ENCODE results near the gene SYT2. TPM values are rescaled to one million over a fixed set of nuclear protein-coding genes. Genes with fewer than 3 reads are reported as not detected.

Gene SYT2
- total RNA-seq, 1 donor from 2014 or later = not detected

GRCh38 chr1:202580619-202581018 lies 129.6 kb downstream of the SYT2 start:
- intact Hi-C loops (cut with micrococcal nuclease) = no loop called here
- CTCF ChIA-PET = interaction anchor here (1.6 kb wide), 1 partner anchor 79 kb away, joined by 4 read pairs; no protein-coding TSS in a partner anchor
- no peaks in the 10 kb centered on the region for H3K9me3 Mint-ChIP-seq
- peaks cover 27% of the 10 kb centered on the region for H3K36me3 Mint-ChIP-seq (ENCODE audit: low read depth)
- no peaks in the 10 kb centered on the region for H3K27me3 Mint-ChIP-seq
- no peak for TF ChIP-seq CTCF (IDR thresholded peaks at IDR 0.05)
- DNase-seq = no peak
- no peak overlapping the region for H3K4me3 Mint-ChIP-seq
- H3K4me1 Mint-ChIP-seq = no peaks in the 10 kb centered on the region
- H3K27ac Mint-ChIP-seq = no peak overlapping the region
- no peak for ATAC-seq (ENCODE audit: low read depth)
- POLR2A ChIA-PET = no interaction called here

GRCh38 chr1:202579806-202580205 lies 130.4 kb downstream of the SYT2 start:
- ChIA-PET CTCF (interaction anchor here (1.6 kb wide), 1 partner anchor 78 kb away, joined by 4 read pairs; no protein-coding TSS in a partner anchor), POLR2A (no interaction called here)
- TF ChIP-seq CTCF (IDR thresholded peaks at IDR 0.05) = no peak
- ATAC-seq (ENCODE audit: low read depth) (no peak), DNase-seq (no peak)
- intact Hi-C loops (cut with micrococcal nuclease) = no loop called here
- Mint-ChIP-seq H3K36me3 (ENCODE audit: low read depth) (peaks cover 27% of the 10 kb centered on the region), H3K9me3 (no peaks in the 10 kb centered on the region), H3K4me1 (no peaks in the 10 kb centered on the region), H3K27ac (no peak overlapping the region), H3K27me3 (no peaks in the 10 kb centered on the region), H3K4me3 (no peak overlapping the region)

GRCh38 chr1:202578565-202578964 lies 131.7 kb downstream of the SYT2 start:
- CTCF ChIA-PET = no interaction called here
- H3K36me3 Mint-ChIP-seq (ENCODE audit: low read depth) = peaks cover 23% of the 10 kb centered on the region
- intact Hi-C loops (cut with micrococcal nuclease) = no loop called here

GRCh38 chr1:202578001-202578504 lies 132.2 kb downstream of the SYT2 start:
- H3K4me3 Mint-ChIP-seq = no peak overlapping the region
- no peaks in the 10 kb centered on the region for H3K27me3 Mint-ChIP-seq
- ATAC-seq (ENCODE audit: low read depth) (no peak), DNase-seq (no peak)
- ChIA-PET CTCF (interaction anchor here (0.6 kb wide), 1 partner anchor 17 kb away, joined by 3 read pairs; no protein-coding TSS in a partner anchor), POLR2A (no interaction called here)
- intact Hi-C loops (cut with micrococcal nuclease) = no loop called here
- H3K9me3 Mint-ChIP-seq = no peaks in the 10 kb centered on the region
- peaks cover 26% of the 10 kb centered on the region for H3K36me3 Mint-ChIP-seq (ENCODE audit: low read depth)
- TF ChIP-seq CTCF (IDR thresholded peaks at IDR 0.05) = no peak
- H3K27ac Mint-ChIP-seq = no peak overlapping the region
- H3K4me1 Mint-ChIP-seq = no peaks in the 10 kb centered on the region

More at GRCh38 chr1:202578565-202578964, 131.7 kb downstream of the SYT2 start:
- Mint-ChIP-seq H3K4me1 (no peaks in the 10 kb centered on the region), H3K9me3 (no peaks in the 10 kb centered on the region), H3K27me3 (no peaks in the 10 kb centered on the region), H3K4me3 (no peak overlapping the region), H3K27ac (no peak overlapping the region)
- no peak for TF ChIP-seq CTCF (IDR thresholded peaks at IDR 0.05)
- no peak for ATAC-seq (ENCODE audit: low read depth)
- no peak for DNase-seq
- POLR2A ChIA-PET = no interaction called here

GRCh38 chr1:202577381-202577780 lies 132.9 kb downstream of the SYT2 start:
- Mint-ChIP-seq H3K36me3 (ENCODE audit: low read depth) (peaks cover 31% of the 10 kb centered on the region), H3K4me1 (no peaks in the 10 kb centered on the region), H3K27me3 (no peaks in the 10 kb centered on the region), H3K9me3 (no peaks in the 10 kb centered on the region), H3K4me3 (no peak overlapping the region), H3K27ac (no peak overlapping the region)
- TF ChIP-seq CTCF (IDR thresholded peaks at IDR 0.05) = no peak
- CTCF ChIA-PET = no interaction called here
- POLR2A ChIA-PET = no interaction called here
- DNase-seq (no peak), ATAC-seq (ENCODE audit: low read depth) (no peak)
- intact Hi-C loops (cut with micrococcal nuclease) = no loop called here

Measured in activated B cell treated with CpG ODN at 0.5 μM for 24 hours (primary cell).